Cardiac fibroblast (primary cell): ENCODE results near the gene SLC38A9.

ENCODE experiments used
- DNase-seq, 2 donors: peaks; one replicate each; pipeline versions ENCODE4 v3.0.0 to v3.0.0-alpha.2; 2010; ENCODE audit warnings: low read depth in 2 of 2
- H3K4me3 ChIP-seq, 2 donors: replicated peaks in 1 of 2; 1 replicate in 1 of 2; 2 replicates in 1 of 2; pipeline ENCODE4 v1.5.1; 2011; ENCODE audit warnings: low read depth in 2 of 2, low read length in 2 of 2, mild to moderate bottlenecking in 2 of 2, moderate library complexity in 1 of 2
- CTCF ChIP-seq: IDR thresholded peaks from one replicate; pipeline ENCODE4 v1.5.1; 2011; ENCODE audit warnings: low read depth, mild to moderate bottlenecking, low read length, inconsistent platforms

SLC38A9 gene

DNA sequence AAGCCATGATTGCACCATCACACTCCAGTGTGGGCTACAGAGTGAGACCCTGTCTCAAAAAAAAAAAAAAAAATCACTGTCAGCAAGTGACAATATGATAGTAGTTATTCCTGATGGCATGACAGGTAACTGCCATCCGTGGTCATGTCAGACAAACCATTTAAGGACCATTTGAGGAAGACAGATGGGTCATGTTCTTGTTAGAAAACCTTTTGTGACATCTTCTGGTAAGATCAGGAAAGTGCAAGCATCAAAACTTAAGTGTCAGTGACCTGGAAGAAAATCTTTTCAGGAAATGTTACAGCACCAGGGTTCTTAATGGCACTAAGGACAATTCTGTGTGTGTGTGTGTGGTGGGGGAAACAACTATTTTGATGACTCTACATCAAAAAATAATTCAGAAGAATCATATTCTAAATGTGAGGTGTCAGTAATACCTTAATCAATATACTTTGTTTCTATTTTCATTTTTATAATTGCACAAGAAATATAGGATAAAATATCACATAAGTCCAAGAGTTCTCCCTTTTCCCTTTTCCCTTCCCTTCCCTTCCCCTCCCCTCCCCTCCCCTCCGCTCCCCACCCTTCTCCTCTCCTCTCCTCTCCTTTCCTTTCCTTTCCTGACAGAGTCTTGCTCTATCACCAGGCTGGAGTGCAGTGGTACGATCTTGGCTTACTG lies 17.8 kb downstream of the SLC38A9 start:
- DNase-seq = peak; percentile 59 to 64
- TF ChIP-seq CTCF = peak; percentile 48
- no peak overlapping the region for H3K4me3 ChIP-seq

DNA sequence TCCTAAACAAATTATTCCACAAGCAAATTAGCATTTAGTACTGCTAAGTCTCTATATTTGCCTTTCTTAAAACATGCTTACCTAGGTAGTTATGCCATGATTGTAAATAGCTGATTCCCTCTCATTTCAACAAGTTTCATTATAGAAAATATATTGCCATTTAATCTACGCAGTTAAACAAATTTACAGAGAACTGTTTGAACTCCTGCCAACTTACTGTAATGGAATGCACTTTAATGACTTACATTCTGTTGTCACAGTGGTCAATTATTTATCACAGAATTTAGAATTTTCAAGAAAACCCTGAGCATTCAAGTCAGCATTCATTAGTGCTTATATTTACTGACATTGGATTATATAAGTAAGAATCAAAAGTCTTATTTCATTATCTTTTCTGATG lies 19.6 kb downstream of the SLC38A9 start:
- no peak for DNase-seq
- TF ChIP-seq CTCF = no peak
- no peak overlapping the region for H3K4me3 ChIP-seq

- no peak for DNase-seq
- TF ChIP-seq CTCF = no peak
- no peak overlapping the region for H3K4me3 ChIP-seq
Observed at GRCh38 chr5:55692106-55692417, 20.1 kb downstream of the SLC38A9 start.

- DNase-seq = peak; percentile 68 to 77
- peak; percentile 38 for TF ChIP-seq CTCF
- H3K4me3 ChIP-seq = no peak overlapping the region
Observed at GRCh38 chr5:55691265-55692105, 20.6 kb downstream of the SLC38A9 start.

DNA sequence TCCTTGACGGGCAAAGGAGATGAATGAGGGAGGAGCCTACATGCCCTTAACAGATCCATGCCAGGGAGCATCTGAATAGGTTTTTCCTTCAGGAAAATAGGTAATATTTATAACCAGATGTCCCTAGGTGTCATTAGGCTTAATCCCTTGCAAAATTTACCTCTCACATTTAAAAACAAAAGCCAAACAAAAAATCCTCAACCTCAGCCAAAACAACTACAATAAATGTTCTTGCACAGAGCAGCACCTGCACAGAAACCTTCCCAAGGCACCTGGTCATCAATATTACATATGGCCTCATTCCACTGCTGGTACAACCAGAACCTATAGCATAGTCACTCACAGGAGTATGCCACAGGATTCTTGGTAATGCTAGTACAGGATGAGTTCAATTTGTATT lies 30.1 kb downstream of the SLC38A9 start:
- no peak for TF ChIP-seq CTCF
- no peak overlapping the region for H3K4me3 ChIP-seq
- no peak for DNase-seq

GRCh38 chr5:55681301-55681700 lies 30.8 kb downstream of the SLC38A9 start:
- TF ChIP-seq CTCF = no peak
- no peak for DNase-seq
- H3K4me3 ChIP-seq = no peak overlapping the region
